A673 (cell line): ENCODE data around the gene CCL27. TPM values are rescaled to one million over a fixed set of nuclear protein-coding genes. Genes with fewer than 3 reads are reported as not detected.

Source experiments
- BruUV-seq: library from RNA; stranded (reverse); fragments of 400-500 nt; replicated peaks from 2 replicates; lab custom pipeline; 2021; lab: Mats Ljungman, UMichigan
- CTCF ChIA-PET: fragments of 300-600 bp; sonication (Branson Sonifier 250); formaldehyde crosslinking; loops from one replicate; lab custom pipeline; 2022; ENCODE audit warnings: antibody characterized with exemption; lab: Charles Lee
- POLR2A ChIA-PET: fragments of 300-600 bp; sonication (Branson Sonifier 250); formaldehyde crosslinking; loops from one replicate; lab custom pipeline; 2022; ENCODE audit warnings: antibody characterized with exemption; ENCODE audit not compliant: low non-redundant PET; lab: Charles Lee
- DNase-seq: peaks from one replicate; pipeline ENCODE4 v3.0.0-alpha.2; 2015; ENCODE audit warnings: low spot score
- H3K27ac ChIP-seq: fragments of 200-600 bp; sonication (generic); 2 replicates; pipeline ENCODE4 v1.5.1; 2016; ENCODE audit warnings: mixed run types, low read depth, mild to moderate bottlenecking, mixed read lengths, antibody characterized with exemption, low read length; ENCODE audit not compliant: poor library complexity, severe bottlenecking
- H3K27me3 ChIP-seq: fragments of 200-600 bp; sonication (generic); replicated peaks from 2 replicates; pipeline ENCODE4 v1.6.1; 2017; ENCODE audit warnings: mixed run types, low read depth, mild to moderate bottlenecking, mixed read lengths, antibody characterized with exemption, low read length; ENCODE audit not compliant: insufficient read depth, poor library complexity
- H3K36me3 ChIP-seq: fragments of 200-600 bp; sonication (generic); 2 replicates; pipeline ENCODE4 v1.6.1; 2016; ENCODE audit warnings: mixed run types, mild to moderate bottlenecking, mixed read lengths, antibody characterized with exemption, low read length; ENCODE audit not compliant: insufficient read depth, poor library complexity, severe bottlenecking
- H3K4me1 ChIP-seq: fragments of 200-600 bp; sonication (generic); 2 replicates; pipeline ENCODE4 v1.6.1; 2017; ENCODE audit warnings: mixed run types, mild to moderate bottlenecking, mixed read lengths, antibody characterized with exemption, low read length; ENCODE audit not compliant: insufficient read depth, poor library complexity, severe bottlenecking
- H3K4me3 ChIP-seq: fragments of 200-600 bp; sonication (generic); 2 replicates; pipeline ENCODE4 v1.5.1; 2016; ENCODE audit warnings: low read depth, mixed run types, mild to moderate bottlenecking, mixed read lengths, low read length; ENCODE audit not compliant: poor library complexity, severe bottlenecking
- H3K9me3 ChIP-seq: fragments of 200-600 bp; sonication (generic); 2 replicates; pipeline ENCODE4 v1.6.1; 2016; ENCODE audit warnings: mixed run types, low read depth, mild to moderate bottlenecking, mixed read lengths, antibody characterized with exemption, low read length; ENCODE audit not compliant: poor library complexity, severe bottlenecking
- EZH2 ChIP-seq: fragments of 200-600 bp; sonication (generic); IDR thresholded peaks from 2 replicates; pipeline ENCODE4 v1.6.1; 2017; ENCODE audit warnings: borderline replicate concordance, low read depth, mild to moderate bottlenecking, mixed read lengths, antibody characterized with exemption, low read length; ENCODE audit not compliant: poor library complexity, severe bottlenecking
- intact Hi-C: fragments of 100-400 bp; cut with micrococcal nuclease; formaldehyde crosslinking; loops from one replicate; pipeline ENCODE4 v1.10.0; 2022; ENCODE audit not compliant: unreplicated experiment
- total RNA-seq: library from RNA; stranded (reverse); gene quantifications from 2 replicates; pipeline ENCODE4 v1.2.3, GENCODE V29; 2021
- TF ChIP-seq, protein P1 (sequence below): fragments of 300-800, 200-600 bp; sonication (generic); conservative IDR thresholded peaks from 2 replicates; pipeline ENCODE4 v1.5.1; 2017; ENCODE audit warnings: low read depth, mild to moderate bottlenecking, antibody characterized with exemption, low read length, moderate library complexity, mixed read lengths

Gene CCL27
- total RNA-seq, 1 experiment from 2014 or later: not detected

DNA sequence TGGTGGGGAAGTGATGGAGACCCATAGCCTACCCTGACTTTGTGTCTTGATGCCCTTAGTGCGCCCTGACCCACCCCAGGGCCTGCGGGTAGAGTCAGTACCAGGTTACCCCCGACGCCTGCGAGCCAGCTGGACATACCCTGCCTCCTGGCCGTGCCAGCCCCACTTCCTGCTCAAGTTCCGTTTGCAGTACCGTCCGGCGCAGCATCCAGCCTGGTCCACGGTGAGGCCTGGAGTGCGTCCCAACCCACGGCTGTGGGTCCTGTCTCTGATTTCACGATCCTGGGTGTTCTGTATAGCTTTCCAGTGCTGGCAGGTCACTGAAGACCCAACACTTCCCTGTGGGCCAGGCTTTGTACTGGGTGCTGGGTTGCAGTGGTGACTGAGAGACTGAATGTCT, 4.0 kb downstream of the CCL27 start:
- Histone ChIP-seq H3K9me3 (no peaks in the 10 kb centered on the region), H3K4me1 (peaks cover 17% of the 10 kb centered on the region), H3K4me3 (no peak overlapping the region), H3K27ac (no peak overlapping the region), H3K36me3 (no peaks in the 10 kb centered on the region), H3K27me3 (no peaks in the 10 kb centered on the region)
- TF ChIP-seq, protein P1, sequence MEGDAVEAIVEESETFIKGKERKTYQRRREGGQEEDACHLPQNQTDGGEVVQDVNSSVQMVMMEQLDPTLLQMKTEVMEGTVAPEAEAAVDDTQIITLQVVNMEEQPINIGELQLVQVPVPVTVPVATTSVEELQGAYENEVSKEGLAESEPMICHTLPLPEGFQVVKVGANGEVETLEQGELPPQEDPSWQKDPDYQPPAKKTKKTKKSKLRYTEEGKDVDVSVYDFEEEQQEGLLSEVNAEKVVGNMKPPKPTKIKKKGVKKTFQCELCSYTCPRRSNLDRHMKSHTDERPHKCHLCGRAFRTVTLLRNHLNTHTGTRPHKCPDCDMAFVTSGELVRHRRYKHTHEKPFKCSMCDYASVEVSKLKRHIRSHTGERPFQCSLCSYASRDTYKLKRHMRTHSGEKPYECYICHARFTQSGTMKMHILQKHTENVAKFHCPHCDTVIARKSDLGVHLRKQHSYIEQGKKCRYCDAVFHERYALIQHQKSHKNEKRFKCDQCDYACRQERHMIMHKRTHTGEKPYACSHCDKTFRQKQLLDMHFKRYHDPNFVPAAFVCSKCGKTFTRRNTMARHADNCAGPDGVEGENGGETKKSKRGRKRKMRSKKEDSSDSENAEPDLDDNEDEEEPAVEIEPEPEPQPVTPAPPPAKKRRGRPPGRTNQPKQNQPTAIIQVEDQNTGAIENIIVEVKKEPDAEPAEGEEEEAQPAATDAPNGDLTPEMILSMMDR: no peak
- no peak for TF ChIP-seq EZH2
- no peak for DNase-seq
- CTCF ChIA-PET: no interaction called here
- BruUV-seq: no TSS peak
- intact Hi-C loops: no loop called here
- POLR2A ChIA-PET: no interaction called here

DNA sequence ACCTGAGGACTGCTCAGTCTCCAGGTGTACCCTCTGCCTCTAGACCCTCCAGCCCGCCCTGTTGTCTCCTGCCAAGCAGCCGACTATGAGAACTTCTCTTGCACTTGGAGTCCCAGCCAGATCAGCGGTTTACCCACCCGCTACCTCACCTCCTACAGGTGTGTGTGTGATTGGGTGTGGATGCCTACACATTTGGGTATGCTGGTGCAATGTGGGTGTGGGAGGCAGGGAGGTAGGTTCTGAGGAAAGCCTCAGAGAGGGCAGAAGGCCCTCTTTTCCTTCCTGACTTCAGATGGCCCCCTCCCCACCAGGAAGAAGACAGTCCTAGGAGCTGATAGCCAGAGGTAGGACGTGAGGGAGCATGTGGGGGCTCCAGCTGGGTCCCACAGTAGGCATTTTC, 5.5 kb downstream of the CCL27 start:
- Histone ChIP-seq H3K36me3 (no peaks in the 10 kb centered on the region), H3K4me3 (no peak overlapping the region), H3K27me3 (no peaks in the 10 kb centered on the region), H3K9me3 (no peaks in the 10 kb centered on the region), H3K4me1 (peaks cover 25% of the 10 kb centered on the region), H3K27ac (no peak overlapping the region)
- POLR2A ChIA-PET: no interaction called here
- CTCF ChIA-PET: no interaction called here
- BruUV-seq: no TSS peak
- TF ChIP-seq, protein P1: no peak
- no peak for TF ChIP-seq EZH2
- DNase-seq: no peak
- intact Hi-C loops: no loop called here

DNA sequence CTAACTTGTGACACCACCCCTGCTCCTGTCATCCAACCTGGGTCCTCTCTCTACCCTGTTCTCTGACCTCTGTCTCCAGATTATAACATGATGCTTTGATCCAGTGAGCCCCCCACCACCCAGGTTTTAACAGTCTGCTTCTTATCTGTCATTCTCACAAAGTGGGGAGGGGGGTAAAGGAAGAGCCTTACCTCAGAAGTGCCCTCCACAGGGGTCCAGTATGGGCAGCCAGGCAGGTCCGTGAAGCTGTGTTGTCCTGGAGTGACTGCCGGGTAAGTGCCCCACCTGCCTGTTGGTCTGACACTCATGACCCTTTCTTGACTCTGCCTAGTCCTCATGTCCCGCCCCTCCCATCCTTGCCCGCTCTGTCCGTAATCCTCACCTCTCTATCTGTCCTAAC, 7.1 kb downstream of the CCL27 start:
- DNase-seq: no peak
- TF ChIP-seq, protein P1: no peak
- no peak for TF ChIP-seq EZH2
- Histone ChIP-seq H3K4me3 (no peak overlapping the region), H3K27ac (no peak overlapping the region), H3K4me1 (peaks cover 25% of the 10 kb centered on the region), H3K36me3 (no peaks in the 10 kb centered on the region), H3K9me3 (no peaks in the 10 kb centered on the region), H3K27me3 (no peaks in the 10 kb centered on the region)
- intact Hi-C loops: no loop called here
- BruUV-seq: no TSS peak
- ChIA-PET POLR2A (no interaction called here), CTCF (no interaction called here)
